ENCODE measurements around the gene LRRK1. TPM values are rescaled to one million over a fixed set of nuclear protein-coding genes. Genes with fewer than 3 reads are reported as not detected.

LRRK1 gene
- total and polyA plus RNA-seq, 2 of the 4 experiments (the other 2 are of a cell fraction) = 3.0 to 5.8 TPM

DNA sequence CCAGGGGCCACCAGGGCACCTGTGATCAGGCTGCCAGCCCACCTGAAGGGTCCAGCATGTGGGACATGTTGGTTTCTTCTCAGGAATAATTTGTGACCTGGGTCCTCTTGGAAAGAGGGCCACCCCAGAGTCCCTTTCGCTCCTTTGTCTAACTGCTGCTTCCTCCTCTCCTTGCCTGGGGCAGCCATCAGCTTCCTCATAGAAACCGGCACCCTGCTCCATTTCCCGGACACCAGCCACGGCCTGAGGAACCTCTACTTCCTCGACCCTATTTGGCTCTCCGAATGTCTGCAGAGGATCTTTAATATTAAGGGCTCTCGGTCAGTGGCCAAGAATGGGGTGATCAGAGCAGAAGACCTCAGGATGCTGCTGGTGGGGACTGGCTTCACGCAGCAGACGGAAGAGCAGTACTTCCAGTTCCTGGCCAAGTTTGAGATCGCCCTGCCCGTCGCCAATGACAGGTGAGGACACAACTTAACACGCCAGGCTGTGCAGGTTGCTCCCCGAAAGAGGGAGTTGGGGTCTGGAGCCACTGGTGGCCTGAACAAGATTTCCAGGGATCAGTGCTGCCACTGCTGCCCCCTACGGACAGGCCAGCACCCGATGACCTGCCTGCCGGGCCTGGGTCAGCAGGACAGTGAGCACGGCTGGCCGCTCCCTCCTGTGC lies 109.7 kb downstream of the LRRK1 start:
- in situ Hi-C loops (cut with MboI; ENCODE audit: low sequenced_read_pairs) = no loop called here
- H3K27me3 ChIP-seq (ENCODE audit: control insufficient read depth, insufficient read depth, low read length) = no peaks in the 10 kb centered on the region
- no peak overlapping the region for H2AFZ ChIP-seq (replicated peaks; ENCODE audit: low read length, poor library complexity)
- intact Hi-C loops (cut with micrococcal nuclease) = no loop called here
- no peak overlapping the region for H2AK5ac ChIP-seq (ENCODE audit: low read depth, low read length)
- no peaks in the 10 kb centered on the region for H3K79me1 ChIP-seq (ENCODE audit: low read depth in 1 of 2, low read length in 2 of 2)
- H3K4ac ChIP-seq (ENCODE audit: low read depth, low read length) = no peak overlapping the region
- TF ChIP-seq BHLHE40 (IDR thresholded peaks at IDR 0.05; ENCODE audit: low read depth, low read length) (no peak), RFX5 (IDR thresholded peaks at IDR 0.05; ENCODE audit: low read depth, low read length) (no peak), MXI1 (IDR thresholded peaks at IDR 0.05; ENCODE audit: borderline replicate concordance, low read depth, low read length) (no peak), RCOR1 (IDR thresholded peaks at IDR 0.05; ENCODE audit: insufficient replicate concordance, low read length) (no peak)
- no peak overlapping the region for H3K18ac ChIP-seq (ENCODE audit: low read depth, low read length)
- no peak overlapping the region for H4K5ac ChIP-seq (ENCODE audit: low read depth, low read length)
- ChIA-PET POLR2A (ENCODE audit: unreplicated experiment) (interaction anchor here (0.7 kb wide), 1 partner anchor 14 kb away, joined by 3 read pairs; no protein-coding TSS in a partner anchor), CTCF (interaction anchor here (1.2 kb wide), 1 partner anchor 88 kb away, joined by 3 read pairs; no protein-coding TSS in a partner anchor)
- H3K4me2 ChIP-seq (ENCODE audit: low read depth, low read length) = no peak overlapping the region
- ATAC-seq (ENCODE audit: low read depth) = no peak
- H3K9me3 ChIP-seq (ENCODE audit: control insufficient read depth, insufficient read depth, low read length) = no peaks in the 10 kb centered on the region
- no TSS peak for BruUV-seq (replicated peaks)
- no peak overlapping the region for H2AK9ac ChIP-seq (replicated peaks; ENCODE audit: low read depth, low read length, poor library complexity)
- H2BK15ac ChIP-seq (ENCODE audit: low read depth, low read length) = no peak overlapping the region
- H4K8ac ChIP-seq (ENCODE audit: low read depth in 2 of 2, low read length in 2 of 2) = no peak overlapping the region
- no peak overlapping the region for H3K23ac ChIP-seq (ENCODE audit: low read depth, low read length)
- peaks cover 10% of the 10 kb centered on the region; the same call in 1 of the 2 replicates for H3K36me3 ChIP-seq (ENCODE audit: control insufficient read depth, insufficient read depth, low read length)
- no peak overlapping the region for H2BK5ac ChIP-seq (ENCODE audit: low read depth, low read length, poor library complexity, severe bottlenecking)
- no peak overlapping the region for H3K4me3 ChIP-seq (ENCODE audit: insufficient read depth, low read depth, low read length)
- DNase-seq = no peak
- H2BK120ac ChIP-seq (ENCODE audit: low read depth, low read length) = no peak overlapping the region
- 85% methylated on average over 9 of the region's 19 CpGs; no CpG with 5 or more reads in 1 of the 2 experiments for WGBS, 2 experiments (ENCODE audit: extremely low coverage in 2 of 2, insufficient read length in 1 of 2)
- H2BK20ac ChIP-seq (ENCODE audit: low read depth, low read length) = no peak overlapping the region
- H3K4me1 ChIP-seq (ENCODE audit: control insufficient read depth, insufficient read depth, low read length) = peaks cover 6% of the 10 kb centered on the region
- dilution Hi-C loops (cut with HindIII; ENCODE audit: low sequenced_read_pairs, unreplicated experiment) = no loop called here
- no peak overlapping the region for H3K27ac ChIP-seq (ENCODE audit: insufficient read depth, low read length)
- no peak overlapping the region for H4K91ac ChIP-seq (ENCODE audit: insufficient read depth, low read depth, low read length)
- no peak overlapping the region for H3K56ac ChIP-seq (ENCODE audit: extremely low read depth, insufficient read depth, low read length)
- no peaks in the 10 kb centered on the region for H3K9me1 ChIP-seq (ENCODE audit: insufficient read depth, low read length)
- no peak overlapping the region for H3K14ac ChIP-seq (replicated peaks; ENCODE audit: low read depth, low read length)
- H4K20me1 ChIP-seq (ENCODE audit: insufficient read depth, low read length) = no peaks in the 10 kb centered on the region
- H3K9ac ChIP-seq (ENCODE audit: low read depth, low read length) = no peak overlapping the region
